ENCODE measurements around the gene CLDN9.
A peak's percentile ranks its signal among the peaks of the same experiment; 100 is the strongest.
"Not testable (repeated sequence)": the region's sequence is repeated elsewhere in the genome, so short reads cannot be mapped to it uniquely, and the experiment has no call there.

CLDN9 gene

GRCh38 chr16:3036726-3037315, 24.1 kb downstream of the CLDN9 start, which contains the start of gene BICDL2:
TSS of gene BICDL2 (minus strand) at chr16:3036944. CDS start at chr16:3035496, 1,448 bp downstream.
- H3K27ac Mint-ChIP-seq = no peak within 1 kb of the TSS
- peaks cover 2% of the 10 kb centered on the region for H3K36me3 Mint-ChIP-seq (ENCODE audit: low read depth)
- no peaks in the 10 kb centered on the region for H3K9me3 Mint-ChIP-seq
- H3K4me1 Mint-ChIP-seq (ENCODE audit: low read depth) = peaks cover 15% of the 10 kb centered on the region
- H3K4me3 Mint-ChIP-seq = no peak within 1 kb of the TSS
- peaks cover 85% of the 10 kb centered on the region for H3K27me3 Mint-ChIP-seq (ENCODE audit: low read depth)

- H3K27me3 Mint-ChIP-seq (ENCODE audit: low read depth) = peaks cover 70% of the 10 kb centered on the region
- H3K4me3 Mint-ChIP-seq = no peak overlapping the region
- H3K4me1 Mint-ChIP-seq (ENCODE audit: low read depth) = peaks cover 9% of the 10 kb centered on the region
- no peaks in the 10 kb centered on the region for H3K9me3 Mint-ChIP-seq
- peaks cover 2% of the 10 kb centered on the region for H3K36me3 Mint-ChIP-seq (ENCODE audit: low read depth)
- no peak overlapping the region for H3K27ac Mint-ChIP-seq
These were observed 25.5 kb downstream of the CLDN9 start for GRCh38 chr16:3038256-3038655.

- Mint-ChIP-seq H3K9me3 (no peaks in the 10 kb centered on the region), H3K27me3 (ENCODE audit: low read depth) (peaks cover 66% of the 10 kb centered on the region), H3K36me3 (ENCODE audit: low read depth) (peaks cover 2% of the 10 kb centered on the region), H3K27ac (no peak overlapping the region), H3K4me3 (no peak overlapping the region), H3K4me1 (ENCODE audit: low read depth) (peaks cover 8% of the 10 kb centered on the region)
These were observed 26.2 kb downstream of the CLDN9 start for GRCh38 chr16:3038896-3039295.

- Mint-ChIP-seq H3K36me3 (ENCODE audit: low read depth) (peaks cover 9% of the 10 kb centered on the region), H3K4me1 (ENCODE audit: low read depth) (peaks cover 12% of the 10 kb centered on the region), H3K27me3 (ENCODE audit: low read depth) (peaks cover 56% of the 10 kb centered on the region), H3K9me3 (no peaks in the 10 kb centered on the region), H3K4me3 (no peak overlapping the region), H3K27ac (no peak overlapping the region)
These were observed 29.7 kb downstream of the CLDN9 start for GRCh38 chr16:3042376-3042775.

GRCh38 chr16:3044708-3045107, 32.0 kb downstream of the CLDN9 start:
- Mint-ChIP-seq H3K9me3 (no peaks in the 10 kb centered on the region), H3K27ac (peak overlapping the region; percentile 86), H3K27me3 (ENCODE audit: low read depth) (peaks cover 40% of the 10 kb centered on the region), H3K4me3 (peak overlapping the region; percentile 83), H3K36me3 (ENCODE audit: low read depth) (peaks cover 13% of the 10 kb centered on the region), H3K4me1 (ENCODE audit: low read depth) (peaks cover 26% of the 10 kb centered on the region)

GRCh38 chr16:3045758-3046640, 33.3 kb downstream of the CLDN9 start, which contains the start of gene MMP25:
TSS of gene MMP25 (plus strand) at chr16:3046561. CDS start at chr16:3046918, 357 bp downstream.
- peak within 1 kb of the TSS; percentile 83 for H3K4me3 Mint-ChIP-seq
- H3K27ac Mint-ChIP-seq = peak within 1 kb of the TSS; percentile 87
- H3K9me3 Mint-ChIP-seq = no peaks in the 10 kb centered on the region
- peaks cover 28% of the 10 kb centered on the region for H3K27me3 Mint-ChIP-seq (ENCODE audit: low read depth)
- H3K4me1 Mint-ChIP-seq (ENCODE audit: low read depth) = peaks cover 36% of the 10 kb centered on the region
- peaks cover 22% of the 10 kb centered on the region for H3K36me3 Mint-ChIP-seq (ENCODE audit: low read depth)

GRCh38 chr16:3046641-3047386, 34.1 kb downstream of the CLDN9 start:
- Mint-ChIP-seq H3K9me3 (no peaks in the 10 kb centered on the region), H3K36me3 (ENCODE audit: low read depth) (peaks cover 28% of the 10 kb centered on the region), H3K4me1 (ENCODE audit: low read depth) (peaks cover 43% of the 10 kb centered on the region), H3K27me3 (ENCODE audit: low read depth) (peaks cover 23% of the 10 kb centered on the region), H3K27ac (peak overlapping the region; percentile 87), H3K4me3 (peak overlapping the region; percentile 82)

GRCh38 chr16:3047387-3047720, 34.6 kb downstream of the CLDN9 start:
- Mint-ChIP-seq H3K36me3 (ENCODE audit: low read depth) (peaks cover 32% of the 10 kb centered on the region), H3K4me3 (peak overlapping the region; percentile 82), H3K4me1 (ENCODE audit: low read depth) (peaks cover 48% of the 10 kb centered on the region), H3K27me3 (ENCODE audit: low read depth) (peaks cover 23% of the 10 kb centered on the region), H3K9me3 (no peaks in the 10 kb centered on the region), H3K27ac (peak overlapping the region; percentile 87)

GRCh38 chr16:3049921-3050481, 37.3 kb downstream of the CLDN9 start:
- peaks cover 55% of the 10 kb centered on the region for H3K4me1 Mint-ChIP-seq (ENCODE audit: low read depth)
- H3K27me3 Mint-ChIP-seq (ENCODE audit: low read depth) = peaks cover 10% of the 10 kb centered on the region
- no peaks in the 10 kb centered on the region for H3K9me3 Mint-ChIP-seq
- peak overlapping the region; percentile 87 for H3K27ac Mint-ChIP-seq
- H3K36me3 Mint-ChIP-seq (ENCODE audit: low read depth) = peaks cover 44% of the 10 kb centered on the region
- H3K4me3 Mint-ChIP-seq = peak overlapping the region; percentile 72

GRCh38 chr16:3050487-3050886, 37.8 kb downstream of the CLDN9 start:
- Mint-ChIP-seq H3K27me3 (ENCODE audit: low read depth) (peaks cover 6% of the 10 kb centered on the region), H3K36me3 (ENCODE audit: low read depth) (peaks cover 45% of the 10 kb centered on the region), H3K9me3 (no peaks in the 10 kb centered on the region), H3K4me3 (peak overlapping the region; percentile 72), H3K4me1 (ENCODE audit: low read depth) (peaks cover 56% of the 10 kb centered on the region), H3K27ac (peak overlapping the region; percentile 87)

GRCh38 chr16:3051009-3051408, 38.3 kb downstream of the CLDN9 start:
- peaks cover 6% of the 10 kb centered on the region for H3K27me3 Mint-ChIP-seq (ENCODE audit: low read depth)
- peak overlapping the region; percentile 87 for H3K27ac Mint-ChIP-seq
- H3K4me1 Mint-ChIP-seq (ENCODE audit: low read depth) = peaks cover 60% of the 10 kb centered on the region
- peaks cover 49% of the 10 kb centered on the region for H3K36me3 Mint-ChIP-seq (ENCODE audit: low read depth)
- H3K9me3 Mint-ChIP-seq = no peaks in the 10 kb centered on the region
- peak overlapping the region; percentile 72 for H3K4me3 Mint-ChIP-seq

- Mint-ChIP-seq H3K27me3 (ENCODE audit: low read depth) (peaks cover 6% of the 10 kb centered on the region), H3K4me3 (peak overlapping the region; percentile 72), H3K36me3 (ENCODE audit: low read depth) (peaks cover 49% of the 10 kb centered on the region), H3K4me1 (ENCODE audit: low read depth) (peaks cover 60% of the 10 kb centered on the region), H3K9me3 (no peaks in the 10 kb centered on the region), H3K27ac (peak overlapping the region; percentile 87)
These were observed 38.8 kb downstream of the CLDN9 start for GRCh38 chr16:3051494-3051893.

GRCh38 chr16:3052571-3053329, 40.0 kb downstream of the CLDN9 start:
- peak overlapping the region; percentile 69 for H3K4me3 Mint-ChIP-seq
- H3K4me1 Mint-ChIP-seq (ENCODE audit: low read depth) = peaks cover 66% of the 10 kb centered on the region
- H3K36me3 Mint-ChIP-seq (ENCODE audit: low read depth) = peaks cover 56% of the 10 kb centered on the region
- not testable (repeated sequence) for H3K9me3 Mint-ChIP-seq; H3K27me3 Mint-ChIP-seq (ENCODE audit: low read depth)
- peak overlapping the region; percentile 82 for H3K27ac Mint-ChIP-seq

- H3K9me3 Mint-ChIP-seq; H3K27me3 Mint-ChIP-seq (ENCODE audit: low read depth): not testable (repeated sequence)
- peak overlapping the region; percentile 86 for H3K27ac Mint-ChIP-seq
- H3K4me3 Mint-ChIP-seq = peak overlapping the region; percentile 76
- H3K4me1 Mint-ChIP-seq (ENCODE audit: low read depth) = peaks cover 63% of the 10 kb centered on the region
- peaks cover 53% of the 10 kb centered on the region for H3K36me3 Mint-ChIP-seq (ENCODE audit: low read depth)
These were observed 40.6 kb downstream of the CLDN9 start for GRCh38 chr16:3053330-3053710.
